DND-41 (cell line): Measurements from ENCODE around the gene OGDHL.

Experiments used
- ATAC-seq: fragments of 200-7000 bp; cut with Tn5 transposase; 3 replicates; pipeline ENCODE4 v1.9.1; 2021; ENCODE audit warnings: low read depth; ENCODE audit not compliant: insufficient read depth
- DNase-seq: peaks from one replicate; pipeline ENCODE4 v3.0.0-alpha.2; 2020
- H2AFZ ChIP-seq: 2 replicates; pipeline ENCODE4 v1.6.0; 2012; ENCODE audit warnings: low read depth, low read length
- H3K27ac ChIP-seq: 2 replicates; pipeline ENCODE4 v1.5.1; 2012; ENCODE audit warnings: low read length, inconsistent platforms
- H3K27me3 ChIP-seq: fragments of 200-600 bp; sonication (generic); 2 replicates; pipeline ENCODE4 v1.6.0; 2012; ENCODE audit warnings: low read length, mild to moderate bottlenecking, inconsistent platforms; ENCODE audit not compliant: insufficient read depth, poor library complexity
- H3K36me3 ChIP-seq: 2 replicates; pipeline ENCODE4 v1.5.1; 2012; ENCODE audit warnings: low read length, inconsistent platforms; ENCODE audit not compliant: insufficient read depth
- H3K4me1 ChIP-seq: 2 replicates; pipeline ENCODE4 v1.5.1; 2012; ENCODE audit warnings: mild to moderate bottlenecking, low read length; ENCODE audit not compliant: insufficient read depth
- H3K4me2 ChIP-seq: 2 replicates; pipeline ENCODE4 v1.6.0; 2012; ENCODE audit warnings: mild to moderate bottlenecking, moderate library complexity, low read length, inconsistent platforms; ENCODE audit not compliant: insufficient read depth
- H3K4me3 ChIP-seq, 2 experiments: fragments of 200-600 bp in 1 of 2; shearing (Covaris generic) in 1 of 2; 2 replicates each; pipeline ENCODE4 v1.5.1; 2012 to 2016; ENCODE audit warnings: inconsistent platforms in 2 of 2, low read length in 2 of 2, mild to moderate bottlenecking in 2 of 2, low read depth in 1 of 2, moderate library complexity in 1 of 2
- H3K79me2 ChIP-seq: 2 replicates; pipeline ENCODE4 v1.6.0; 2012; ENCODE audit warnings: low read length, inconsistent platforms; ENCODE audit not compliant: insufficient read depth
- H3K9ac ChIP-seq: 2 replicates; pipeline ENCODE4 v1.6.0; 2012; ENCODE audit warnings: low read depth, mild to moderate bottlenecking, inconsistent platforms, low read length, moderate library complexity
- H3K9me3 ChIP-seq: 2 replicates; pipeline ENCODE4 v1.5.1; 2012; ENCODE audit warnings: low read length, moderate library complexity, mild to moderate bottlenecking, inconsistent platforms; ENCODE audit not compliant: insufficient read depth, severe bottlenecking
- H4K20me1 ChIP-seq: 2 replicates; pipeline ENCODE4 v1.6.0; 2012; ENCODE audit warnings: low read length; ENCODE audit not compliant: insufficient read depth
- EZH2 ChIP-seq: IDR thresholded peaks from 3 replicates; pipeline ENCODE4 v1.6.1; 2012; ENCODE audit warnings: borderline replicate concordance, low read depth, mild to moderate bottlenecking, moderate library complexity, low read length, inconsistent platforms; ENCODE audit not compliant: severe bottlenecking
- TF ChIP-seq, protein P1 (sequence below): IDR thresholded peaks from 2 replicates; pipeline ENCODE4 v1.5.1; 2012; ENCODE audit warnings: borderline replicate concordance, low read length, moderate library complexity, mild to moderate bottlenecking; ENCODE audit not compliant: poor library complexity, severe bottlenecking; ENCODE audit errors: extremely low read depth

OGDHL gene

DNA sequence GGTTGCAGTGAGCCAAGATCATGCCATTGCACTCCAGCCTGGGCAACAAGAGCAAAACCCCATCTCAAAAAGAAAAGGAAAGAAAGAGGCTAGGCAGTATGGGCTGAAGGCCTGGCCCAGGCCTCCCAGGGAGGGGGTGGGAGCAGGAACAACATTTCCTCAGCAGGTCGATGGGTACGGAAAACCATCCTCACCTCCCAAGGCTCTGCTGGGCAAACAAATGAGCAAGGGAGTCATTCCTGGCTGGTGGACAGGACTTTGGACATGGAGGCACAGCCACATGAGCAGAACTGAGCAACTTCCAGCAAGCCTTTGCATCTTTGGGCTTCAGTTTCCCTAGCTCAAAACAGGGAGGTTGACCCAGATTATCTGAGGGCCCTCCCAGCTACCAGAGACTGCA is 13.0 kb downstream of the OGDHL start:
- Histone ChIP-seq H4K20me1 (peaks cover 6% of the 10 kb centered on the region; the same call in 1 of the 2 replicates), H3K27ac (no peak overlapping the region), H3K27me3 (no peaks in the 10 kb centered on the region), H3K9ac (no peak overlapping the region), H3K79me2 (no peaks in the 10 kb centered on the region), H2AFZ (no peak overlapping the region), H3K4me3 (no peak overlapping the region), H3K9me3 (no peaks in the 10 kb centered on the region), H3K36me3 (no peaks in the 10 kb centered on the region), H3K4me1 (no peaks in the 10 kb centered on the region), H3K4me2 (no peak overlapping the region)
- no peak for TF ChIP-seq EZH2
- TF ChIP-seq, protein P1, sequence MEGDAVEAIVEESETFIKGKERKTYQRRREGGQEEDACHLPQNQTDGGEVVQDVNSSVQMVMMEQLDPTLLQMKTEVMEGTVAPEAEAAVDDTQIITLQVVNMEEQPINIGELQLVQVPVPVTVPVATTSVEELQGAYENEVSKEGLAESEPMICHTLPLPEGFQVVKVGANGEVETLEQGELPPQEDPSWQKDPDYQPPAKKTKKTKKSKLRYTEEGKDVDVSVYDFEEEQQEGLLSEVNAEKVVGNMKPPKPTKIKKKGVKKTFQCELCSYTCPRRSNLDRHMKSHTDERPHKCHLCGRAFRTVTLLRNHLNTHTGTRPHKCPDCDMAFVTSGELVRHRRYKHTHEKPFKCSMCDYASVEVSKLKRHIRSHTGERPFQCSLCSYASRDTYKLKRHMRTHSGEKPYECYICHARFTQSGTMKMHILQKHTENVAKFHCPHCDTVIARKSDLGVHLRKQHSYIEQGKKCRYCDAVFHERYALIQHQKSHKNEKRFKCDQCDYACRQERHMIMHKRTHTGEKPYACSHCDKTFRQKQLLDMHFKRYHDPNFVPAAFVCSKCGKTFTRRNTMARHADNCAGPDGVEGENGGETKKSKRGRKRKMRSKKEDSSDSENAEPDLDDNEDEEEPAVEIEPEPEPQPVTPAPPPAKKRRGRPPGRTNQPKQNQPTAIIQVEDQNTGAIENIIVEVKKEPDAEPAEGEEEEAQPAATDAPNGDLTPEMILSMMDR: no peak
- ATAC-seq (no peak), DNase-seq (no peak)

DNA sequence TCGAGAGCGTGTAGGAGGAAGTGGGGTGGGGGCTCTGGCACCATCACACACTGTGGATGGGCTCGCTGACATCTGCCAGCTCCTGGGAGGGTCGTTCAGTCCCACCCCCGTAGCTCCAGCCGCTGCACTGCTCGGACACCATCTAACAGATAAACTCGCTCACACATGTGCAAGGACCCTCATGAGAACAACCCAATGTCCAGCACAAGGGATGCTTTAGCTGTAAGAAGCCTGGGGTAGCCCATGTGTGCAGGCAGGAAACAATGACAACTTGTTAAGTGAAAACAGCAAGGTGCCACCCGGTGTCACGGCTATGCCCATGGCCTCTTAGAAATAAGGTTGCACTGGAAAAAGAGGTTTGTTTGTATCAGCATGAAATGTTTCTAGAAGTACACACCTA is 14.1 kb downstream of the OGDHL start:
- no peaks in the 10 kb centered on the region for H3K79me2 ChIP-seq
- no peak overlapping the region for H3K4me2 ChIP-seq
- no peaks in the 10 kb centered on the region for H3K36me3 ChIP-seq
- H2AFZ ChIP-seq: no peak overlapping the region
- peaks cover 6% of the 10 kb centered on the region; the same call in 1 of the 2 replicates for H4K20me1 ChIP-seq
- H3K27me3 ChIP-seq: no peaks in the 10 kb centered on the region
- ATAC-seq (no peak), DNase-seq (no peak)
- no peak for TF ChIP-seq EZH2
- no peak overlapping the region for H3K9ac ChIP-seq
- H3K4me1 ChIP-seq: no peaks in the 10 kb centered on the region
- no peak overlapping the region for H3K4me3 ChIP-seq
- no peaks in the 10 kb centered on the region for H3K9me3 ChIP-seq
- no peak overlapping the region for H3K27ac ChIP-seq

DNA sequence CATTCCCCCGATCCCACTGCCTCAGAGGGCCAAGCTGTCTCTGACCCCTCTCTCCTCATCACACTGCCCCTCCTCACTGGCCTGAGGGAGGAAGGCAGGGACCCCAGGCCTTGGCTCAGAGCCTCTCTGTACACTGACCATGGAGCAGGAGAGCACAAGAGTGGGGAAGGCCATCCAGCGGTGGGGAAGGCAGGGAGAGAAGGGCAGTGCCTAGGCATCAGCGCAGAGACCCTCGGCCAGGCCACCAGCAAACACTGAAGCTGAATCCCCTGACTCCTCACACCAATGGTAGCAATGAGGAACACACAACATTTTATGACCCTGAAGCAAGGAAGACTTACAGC is 14.8 kb downstream of the OGDHL start:
- no peak overlapping the region for H2AFZ ChIP-seq
- no peaks in the 10 kb centered on the region for H3K36me3 ChIP-seq
- no peaks in the 10 kb centered on the region for H3K4me1 ChIP-seq
- H3K4me3 ChIP-seq: no peak overlapping the region
- no peak overlapping the region for H3K9ac ChIP-seq
- H3K27ac ChIP-seq: no peak overlapping the region
- TF ChIP-seq, protein P1: no peak
- TF ChIP-seq EZH2: no peak
- no peaks in the 10 kb centered on the region for H3K9me3 ChIP-seq
- DNase-seq: no peak
- H4K20me1 ChIP-seq: peaks cover 6% of the 10 kb centered on the region
- H3K27me3 ChIP-seq: no peaks in the 10 kb centered on the region
- no peak for ATAC-seq
- no peak overlapping the region for H3K4me2 ChIP-seq
- no peaks in the 10 kb centered on the region for H3K79me2 ChIP-seq

DNA sequence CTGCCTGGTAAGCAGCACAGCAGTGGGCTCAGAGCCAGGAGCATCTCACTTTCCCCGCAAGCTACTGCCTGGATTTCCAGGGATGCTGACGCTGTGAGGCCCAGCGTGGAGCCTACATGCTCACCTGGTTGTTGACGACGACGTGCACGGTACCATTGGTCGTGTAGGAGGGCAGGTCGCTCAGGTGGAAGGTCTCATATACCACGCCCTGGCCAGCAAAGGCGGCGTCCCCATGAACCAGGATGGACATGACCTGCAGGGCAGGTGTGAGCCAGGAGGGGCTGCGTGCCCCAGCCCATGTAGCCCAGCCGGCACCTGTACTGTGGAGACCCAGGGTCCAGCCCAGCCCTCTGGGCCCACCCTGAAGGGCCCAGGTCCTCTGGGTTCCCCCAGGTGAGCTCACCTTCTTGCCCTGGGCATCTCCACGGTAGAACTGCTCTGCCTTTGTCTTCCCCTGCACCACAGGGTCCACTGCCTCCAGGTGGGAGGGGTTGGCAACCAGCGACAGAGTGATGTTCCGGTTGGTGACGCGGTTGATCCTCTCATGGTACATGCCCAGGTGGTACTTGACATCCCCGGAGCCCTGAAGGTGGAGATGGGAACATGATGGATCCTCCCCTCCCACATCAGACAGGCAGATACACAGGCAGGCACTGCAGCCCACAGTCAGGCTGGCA is 15.4 kb downstream of the OGDHL start:
- Histone ChIP-seq H3K79me2 (no peaks in the 10 kb centered on the region), H3K27ac (no peak overlapping the region), H3K9ac (no peak overlapping the region), H3K36me3 (no peaks in the 10 kb centered on the region), H3K27me3 (no peaks in the 10 kb centered on the region), H3K4me1 (no peaks in the 10 kb centered on the region), H3K4me3 (no peak overlapping the region), H3K4me2 (no peak overlapping the region), H4K20me1 (peaks cover 6% of the 10 kb centered on the region), H2AFZ (no peak overlapping the region), H3K9me3 (no peaks in the 10 kb centered on the region)
- DNase-seq (no peak), ATAC-seq (no peak)
- TF ChIP-seq EZH2: no peak
- TF ChIP-seq, protein P1: no peak
